Measurements from ENCODE around the gene SGPP2. TPM values are rescaled to one million over a fixed set of nuclear protein-coding genes. Genes with fewer than 3 reads are reported as not detected.

The SGPP2 gene
- polyA plus RNA-seq, 2 donors, result 5.5 to 13.9 TPM

GRCh38 chr2:222481941-222482340 is 57.6 kb downstream of the SGPP2 start:
- Histone ChIP-seq H3K4me3 (ENCODE audit: low read depth in 1 of 2, low read length in 2 of 2) (no peak overlapping the region), H3K4me1 (ENCODE audit: control insufficient read depth in 2 of 2, insufficient read depth in 2 of 2, low read length in 1 of 2) (no peaks in the 10 kb centered on the region)

GRCh38 chr2:222483513-222484039 is 59.2 kb downstream of the SGPP2 start:
- 23% methylated on average over 3 of the region's 3 CpGs for WGBS, 2 donors
- Histone ChIP-seq H3K27ac (ENCODE audit: low read depth in 2 of 2, low read length in 1 of 2) (no peak overlapping the region), H3K4me3 (ENCODE audit: low read depth in 1 of 2, low read length in 2 of 2) (no peak overlapping the region), H3K9me3 (ENCODE audit: control insufficient read depth in 2 of 2, insufficient read depth in 1 of 2, low read depth in 1 of 2, low read length in 1 of 2) (no peaks in the 10 kb centered on the region), H3K27me3 (ENCODE audit: control insufficient read depth in 1 of 2, insufficient read depth in 2 of 2, low read length in 2 of 2) (no peaks in the 10 kb centered on the region), H3K4me1 (ENCODE audit: control insufficient read depth in 2 of 2, insufficient read depth in 2 of 2, low read length in 1 of 2) (no peaks in the 10 kb centered on the region), H3K36me3 (ENCODE audit: control insufficient read depth in 2 of 2, insufficient read depth in 2 of 2, low read length in 1 of 2) (no peaks in the 10 kb centered on the region)

More at GRCh38 chr2:222481941-222482340, 57.6 kb downstream of the SGPP2 start:
- Histone ChIP-seq H3K9me3 (ENCODE audit: control insufficient read depth in 2 of 2, insufficient read depth in 1 of 2, low read depth in 1 of 2, low read length in 1 of 2) (no peaks in the 10 kb centered on the region), H3K27me3 (ENCODE audit: control insufficient read depth in 1 of 2, insufficient read depth in 2 of 2, low read length in 2 of 2) (no peaks in the 10 kb centered on the region), H3K36me3 (ENCODE audit: control insufficient read depth in 2 of 2, insufficient read depth in 2 of 2, low read length in 1 of 2) (no peaks in the 10 kb centered on the region), H3K27ac (ENCODE audit: low read depth in 2 of 2, low read length in 1 of 2) (no peak overlapping the region)

- no peaks in the 10 kb centered on the region for H3K9me3 ChIP-seq (ENCODE audit: control insufficient read depth in 2 of 2, insufficient read depth in 1 of 2, low read depth in 1 of 2, low read length in 1 of 2)
- no peaks in the 10 kb centered on the region for H3K36me3 ChIP-seq (ENCODE audit: control insufficient read depth in 2 of 2, insufficient read depth in 2 of 2, low read length in 1 of 2)
- no peak overlapping the region for H3K4me3 ChIP-seq (ENCODE audit: low read depth in 1 of 2, low read length in 2 of 2)
- H3K4me1 ChIP-seq (ENCODE audit: control insufficient read depth in 2 of 2, insufficient read depth in 2 of 2, low read length in 1 of 2), result no peaks in the 10 kb centered on the region
- no peaks in the 10 kb centered on the region for H3K27me3 ChIP-seq (ENCODE audit: control insufficient read depth in 1 of 2, insufficient read depth in 2 of 2, low read length in 2 of 2)
- no peak overlapping the region for H3K27ac ChIP-seq (ENCODE audit: low read depth in 2 of 2, low read length in 1 of 2)
- 73 to 75% methylated on average over 12 of the region's 12 CpGs for WGBS, 2 donors
Measured at GRCh38 chr2:222485367-222486211, 61.2 kb downstream of the SGPP2 start.

GRCh38 chr2:222490131-222490530 is 65.8 kb downstream of the SGPP2 start:
- Histone ChIP-seq H3K4me3 (ENCODE audit: low read depth in 1 of 2, low read length in 2 of 2) (no peak overlapping the region), H3K9me3 (ENCODE audit: control insufficient read depth in 2 of 2, insufficient read depth in 1 of 2, low read depth in 1 of 2, low read length in 1 of 2) (peaks cover 0 to 3% of the 10 kb centered on the region in 2 donors), H3K4me1 (ENCODE audit: control insufficient read depth in 2 of 2, insufficient read depth in 2 of 2, low read length in 1 of 2) (no peaks in the 10 kb centered on the region), H3K27me3 (ENCODE audit: control insufficient read depth in 1 of 2, insufficient read depth in 2 of 2, low read length in 2 of 2) (no peaks in the 10 kb centered on the region), H3K36me3 (ENCODE audit: control insufficient read depth in 2 of 2, insufficient read depth in 2 of 2, low read length in 1 of 2) (no peaks in the 10 kb centered on the region), H3K27ac (ENCODE audit: low read depth in 2 of 2, low read length in 1 of 2) (no peak overlapping the region)

- H3K27ac ChIP-seq (ENCODE audit: low read depth in 2 of 2, low read length in 1 of 2), result no peak overlapping the region
- H3K9me3 ChIP-seq (ENCODE audit: control insufficient read depth in 2 of 2, insufficient read depth in 1 of 2, low read depth in 1 of 2, low read length in 1 of 2), result peaks cover 0 to 3% of the 10 kb centered on the region in 2 donors
- H3K4me1 ChIP-seq (ENCODE audit: control insufficient read depth in 2 of 2, insufficient read depth in 2 of 2, low read length in 1 of 2), result no peaks in the 10 kb centered on the region
- H3K4me3 ChIP-seq (ENCODE audit: low read depth in 1 of 2, low read length in 2 of 2), result no peak overlapping the region
- H3K27me3 ChIP-seq (ENCODE audit: control insufficient read depth in 1 of 2, insufficient read depth in 2 of 2, low read length in 2 of 2), result no peaks in the 10 kb centered on the region
- no peaks in the 10 kb centered on the region for H3K36me3 ChIP-seq (ENCODE audit: control insufficient read depth in 2 of 2, insufficient read depth in 2 of 2, low read length in 1 of 2)
Measured at GRCh38 chr2:222492683-222493082, 68.3 kb downstream of the SGPP2 start.

GRCh38 chr2:222494104-222494739 is 69.9 kb downstream of the SGPP2 start:
- H3K4me3 ChIP-seq (ENCODE audit: low read depth in 1 of 2, low read length in 2 of 2), result no peak overlapping the region
- no peaks in the 10 kb centered on the region for H3K27me3 ChIP-seq (ENCODE audit: control insufficient read depth in 1 of 2, insufficient read depth in 2 of 2, low read length in 2 of 2)
- 79 to 87% methylated on average over 11 of the region's 11 CpGs for WGBS, 2 donors
- H3K4me1 ChIP-seq (ENCODE audit: control insufficient read depth in 2 of 2, insufficient read depth in 2 of 2, low read length in 1 of 2), result no peaks in the 10 kb centered on the region
- H3K9me3 ChIP-seq (ENCODE audit: control insufficient read depth in 2 of 2, insufficient read depth in 1 of 2, low read depth in 1 of 2, low read length in 1 of 2), result peaks cover 0 to 3% of the 10 kb centered on the region in 2 donors
- no peak overlapping the region for H3K27ac ChIP-seq (ENCODE audit: low read depth in 2 of 2, low read length in 1 of 2)
- no peaks in the 10 kb centered on the region for H3K36me3 ChIP-seq (ENCODE audit: control insufficient read depth in 2 of 2, insufficient read depth in 2 of 2, low read length in 1 of 2)

- Histone ChIP-seq H3K9me3 (ENCODE audit: control insufficient read depth in 2 of 2, insufficient read depth in 1 of 2, low read depth in 1 of 2, low read length in 1 of 2) (peaks cover 0 to 3% of the 10 kb centered on the region in 2 donors), H3K4me1 (ENCODE audit: control insufficient read depth in 2 of 2, insufficient read depth in 2 of 2, low read length in 1 of 2) (no peaks in the 10 kb centered on the region), H3K36me3 (ENCODE audit: control insufficient read depth in 2 of 2, insufficient read depth in 2 of 2, low read length in 1 of 2) (no peaks in the 10 kb centered on the region), H3K27ac (ENCODE audit: low read depth in 2 of 2, low read length in 1 of 2) (no peak overlapping the region), H3K27me3 (ENCODE audit: control insufficient read depth in 1 of 2, insufficient read depth in 2 of 2, low read length in 2 of 2) (no peaks in the 10 kb centered on the region), H3K4me3 (ENCODE audit: low read depth in 1 of 2, low read length in 2 of 2) (no peak overlapping the region)
- 56 to 63% methylated on average over 1 of the region's 1 CpG for WGBS, 2 donors
Measured at GRCh38 chr2:222495388-222495787, 71.0 kb downstream of the SGPP2 start.

- H3K27ac ChIP-seq (ENCODE audit: low read depth in 2 of 2, low read length in 1 of 2), result no peak overlapping the region
- no peaks in the 10 kb centered on the region for H3K36me3 ChIP-seq (ENCODE audit: control insufficient read depth in 2 of 2, insufficient read depth in 2 of 2, low read length in 1 of 2)
- no peaks in the 10 kb centered on the region for H3K27me3 ChIP-seq (ENCODE audit: control insufficient read depth in 1 of 2, insufficient read depth in 2 of 2, low read length in 2 of 2)
- H3K4me3 ChIP-seq (ENCODE audit: low read depth in 1 of 2, low read length in 2 of 2), result no peak overlapping the region
- H3K4me1 ChIP-seq (ENCODE audit: control insufficient read depth in 2 of 2, insufficient read depth in 2 of 2, low read length in 1 of 2), result no peaks in the 10 kb centered on the region
- H3K9me3 ChIP-seq (ENCODE audit: control insufficient read depth in 2 of 2, insufficient read depth in 1 of 2, low read depth in 1 of 2, low read length in 1 of 2), result no peaks in the 10 kb centered on the region
- 63 to 75% methylated on average over 3 of the region's 3 CpGs for WGBS, 2 donors
Measured at GRCh38 chr2:222499226-222499625, 74.9 kb downstream of the SGPP2 start.

- Histone ChIP-seq H3K4me1 (ENCODE audit: control insufficient read depth in 2 of 2, insufficient read depth in 2 of 2, low read length in 1 of 2) (no peaks in the 10 kb centered on the region), H3K27ac (ENCODE audit: low read depth in 2 of 2, low read length in 1 of 2) (no peak overlapping the region), H3K36me3 (ENCODE audit: control insufficient read depth in 2 of 2, insufficient read depth in 2 of 2, low read length in 1 of 2) (no peaks in the 10 kb centered on the region), H3K4me3 (ENCODE audit: low read depth in 1 of 2, low read length in 2 of 2) (no peak overlapping the region), H3K27me3 (ENCODE audit: control insufficient read depth in 1 of 2, insufficient read depth in 2 of 2, low read length in 2 of 2) (no peaks in the 10 kb centered on the region), H3K9me3 (ENCODE audit: control insufficient read depth in 2 of 2, insufficient read depth in 1 of 2, low read depth in 1 of 2, low read length in 1 of 2) (no peaks in the 10 kb centered on the region)
- WGBS, 2 donors, result 75 to 93% methylated on average over 8 of the region's 8 CpGs
Measured at GRCh38 chr2:222504191-222504590, 79.8 kb downstream of the SGPP2 start.
